Smooth muscle cell of bladder (primary cell): ENCODE measurements around the gene SLC23A3. TPM values are rescaled to one million over a fixed set of nuclear protein-coding genes. Genes with fewer than 3 reads are reported as not detected.

Source experiments
- total RNA-seq: library from RNA; depleted of rRNA; stranded (reverse); fragments of >200 nt; gene quantifications from 2 replicates; pipeline ENCODE4 v1.2.3, GENCODE V29; 2014

Gene SLC23A3
- total RNA-seq = 0.57 and 2.4 TPM in 2 replicates

GRCh38 chr2:219169930-219170654, at the start of gene SLC23A3:
Gene SLC23A3, minus strand, starts transcription at chr2:219170029. Its CDS starts 45 bp downstream, at chr2:219169984.

GRCh38 chr2:219218732-219219701, 49.2 kb upstream of the SLC23A3 start, which contains the start of gene ABCB6:
Gene ABCB6, minus strand, starts transcription at chr2:219218958. Its CDS starts 285 bp downstream, at chr2:219218673.

DNA sequence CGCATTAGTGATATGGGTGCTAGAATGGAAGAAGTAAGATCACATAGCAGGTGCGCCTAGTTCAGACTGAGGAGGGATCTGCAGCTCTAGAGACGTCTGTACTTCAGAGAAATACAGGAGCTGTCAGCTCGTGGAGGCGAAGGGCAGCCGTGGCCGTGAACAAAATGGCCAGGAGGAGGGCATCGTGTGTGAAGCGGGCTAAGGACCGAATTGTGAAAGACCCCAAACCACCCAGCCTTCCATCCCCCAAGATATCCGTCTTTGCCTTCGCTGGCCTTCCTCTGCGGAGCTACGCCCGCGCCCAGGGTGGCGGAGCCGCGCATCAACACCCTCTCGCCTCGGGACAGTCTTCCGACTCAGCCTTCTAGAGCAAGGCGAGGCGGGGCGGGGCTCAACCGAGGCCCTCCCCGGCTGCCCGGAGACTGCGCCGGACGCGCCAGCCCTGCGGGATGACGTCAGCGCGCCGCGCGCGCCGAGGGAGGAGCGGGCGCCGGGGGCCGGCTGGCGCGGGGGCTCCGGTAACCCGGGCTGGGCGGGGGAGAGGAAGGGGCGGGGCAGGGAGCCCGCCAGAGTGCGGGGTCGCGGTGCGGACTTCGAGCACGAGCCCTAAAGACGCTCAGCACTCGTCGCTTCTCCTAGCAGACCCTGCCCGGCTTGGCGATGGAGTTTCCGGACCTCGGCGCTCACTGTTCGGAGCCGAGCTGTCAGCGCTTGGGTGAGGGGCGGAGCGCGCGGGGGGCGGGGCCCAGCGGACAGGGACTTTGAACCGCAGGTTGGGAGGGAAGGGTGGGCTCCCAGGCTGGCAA, 36.7 kb upstream of the SLC23A3 start, which contains the start of gene ZFAND2B:
TSS of gene ZFAND2B (plus strand) at position 455 of the 806 bp plus-strand sequence. CDS start at position 661, 206 bp downstream.

DNA sequence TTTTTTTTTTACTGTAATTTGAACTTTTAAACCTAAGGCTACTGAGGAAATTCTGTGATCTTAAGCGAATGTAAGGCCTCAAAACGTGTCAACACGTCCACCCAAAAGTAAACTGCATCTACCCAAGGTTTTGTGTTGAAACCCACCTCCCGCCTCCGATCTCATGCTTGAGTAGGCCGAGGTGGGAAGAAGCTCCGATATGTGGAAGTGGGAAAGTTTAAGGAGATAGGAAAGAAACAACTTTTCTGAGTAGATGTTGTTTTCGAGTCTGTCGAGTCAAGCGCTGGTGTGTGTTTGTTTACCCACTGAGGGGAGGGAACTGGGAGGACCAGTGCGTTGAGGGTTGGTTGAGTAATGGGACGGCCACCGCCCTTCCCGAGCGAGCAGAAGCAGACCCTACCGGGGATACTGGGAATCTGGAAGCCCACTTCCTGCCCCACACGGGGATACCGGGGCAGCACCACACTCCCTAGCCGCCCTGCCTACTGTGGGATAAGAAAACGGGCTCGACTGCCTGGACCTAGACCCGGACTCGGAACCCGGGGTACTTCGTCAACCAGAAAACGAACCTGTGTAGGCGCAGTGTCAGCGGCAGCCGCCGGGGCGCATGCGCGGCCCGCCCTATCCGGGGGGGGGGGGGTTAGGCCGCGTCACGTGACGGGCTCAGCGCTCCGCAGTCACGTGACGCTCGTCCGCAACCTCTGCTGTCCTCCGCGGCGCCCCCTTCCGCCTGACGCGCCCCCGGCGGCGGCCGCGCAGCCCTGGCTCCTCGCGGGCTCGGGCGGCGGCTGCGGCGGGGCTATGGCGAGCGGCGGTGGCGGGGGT, 7.9 kb upstream of the SLC23A3 start, which contains the start of gene RETREG2:
TSS of gene RETREG2 (plus strand) at position 724 of the 825 bp plus-strand sequence. CDS start at position 802, 78 bp downstream.

GRCh38 chr2:219176818-219177551, 7.2 kb upstream of the SLC23A3 start, which contains the start of gene CNPPD1:
Gene CNPPD1, minus strand, starts transcription at chr2:219176925. Its CDS starts 97 bp downstream, at chr2:219176828.

GRCh38 chr2:219160186-219161017, 9.4 kb downstream of the SLC23A3 start, which contains the start of gene NHEJ1:
Gene NHEJ1, minus strand, starts transcription at chr2:219160815. Its CDS starts 2,453 bp downstream, at chr2:219158362.

Other genes with a start within 250 kb of the SLC23A3 start
- under 0.01 TPM in 1 of 2 replicates, not detected in the other for gene CDK5R2, start 210.4 kb downstream of the SLC23A3 start, total RNA-seq
- not detected in 2 replicates for gene FEV, start 184.8 kb downstream of the SLC23A3 start, total RNA-seq
- not detected in 2 replicates for gene CRYBA2, start 176.6 kb downstream of the SLC23A3 start, total RNA-seq
- not detected in 2 replicates for gene CFAP65, start 128.5 kb downstream of the SLC23A3 start, total RNA-seq
- not detected in 2 replicates for gene IHH, start 109.1 kb downstream of the SLC23A3 start, total RNA-seq
- 12.5 and 14.5 TPM in 2 replicates for gene NHEJ1, start 9.2 kb downstream of the SLC23A3 start, total RNA-seq
- gene CNPPD1, start 6.9 kb upstream of the SLC23A3 start, total RNA-seq = 20.1 and 25.6 TPM in 2 replicates
- 52.1 and 91.3 TPM in 2 replicates for gene RETREG2, start 8.2 kb upstream of the SLC23A3 start, total RNA-seq
- 18.6 and 19.0 TPM in 2 replicates for gene ZFAND2B, start 36.8 kb upstream of the SLC23A3 start, total RNA-seq
- gene ABCB6, start 48.9 kb upstream of the SLC23A3 start, total RNA-seq = 32.1 and 67.8 TPM in 2 replicates
- 31.1 and 43.0 TPM in 2 replicates for gene ATG9A, start 59.6 kb upstream of the SLC23A3 start, total RNA-seq
- 19.8 and 33.8 TPM in 2 replicates for gene ANKZF1, start 59.8 kb upstream of the SLC23A3 start, total RNA-seq
- gene GLB1L, start 75.4 kb upstream of the SLC23A3 start, total RNA-seq = 22.3 and 38.6 TPM in 2 replicates
- 24.2 and 30.7 TPM in 2 replicates for gene STK16, start 75.5 kb upstream of the SLC23A3 start, total RNA-seq
- not detected in 2 replicates for gene TUBA4B, start 83.2 kb upstream of the SLC23A3 start, total RNA-seq
- gene TUBA4A, start 83.9 kb upstream of the SLC23A3 start, total RNA-seq = 7.0 and 12.0 TPM in 2 replicates
- gene DNAJB2, start 109.3 kb upstream of the SLC23A3 start, total RNA-seq = 33.0 and 47.1 TPM in 2 replicates
- 6.4 and 57.0 TPM in 2 replicates for gene PTPRN, start 139.4 kb upstream of the SLC23A3 start, total RNA-seq
- not detected in 2 replicates for gene RESP18, start 162.7 kb upstream of the SLC23A3 start, total RNA-seq
- 106 and 116 TPM in 2 replicates for gene DNPEP, start 217.9 kb upstream of the SLC23A3 start, total RNA-seq
- 0.71 and 3.7 TPM in 2 replicates for gene DES, start 248.3 kb upstream of the SLC23A3 start, total RNA-seq